Gastrocnemius medialis (tissue), 4 donors: ENCODE measurements around the gene IL11RA. TPM values are rescaled to one million over a fixed set of nuclear protein-coding genes. Genes with fewer than 3 reads are reported as not detected.

Experiments
- ATAC-seq, 2 donors: fragments of 150-250 bp; one replicate each; pipeline ENCODE4 v1.9.1; 2016
- DNase-seq, 2 donors: peaks; one replicate each; pipeline ENCODE4 v3.0.0-alpha.2; 2019
- H3K27ac ChIP-seq, 4 donors: fragments of 200-600 bp; sonication (generic); 1 replicate in 1 of 4; 2 replicates in 3 of 4; pipeline ENCODE4 v1.5.1; 2016 to 2018; ENCODE audit warnings: mild to moderate bottlenecking in 2 of 4, moderate library complexity in 1 of 4
- H3K27me3 ChIP-seq, 3 donors: fragments of 200-600 bp; sonication (generic) in 2 of 3; 1 replicate in 1 of 3; 2 replicates in 2 of 3; pipeline versions ENCODE4 v1.5.1 to v1.6.0; 2016 to 2019; ENCODE audit warnings: mild to moderate bottlenecking in 1 of 3, moderate library complexity in 1 of 3
- H3K36me3 ChIP-seq, 2 donors: fragments of 200-600 bp; sonication (generic) in 1 of 2; one replicate each; pipeline ENCODE4 v1.5.1; 2017 to 2018
- H3K4me1 ChIP-seq, 2 donors: fragments of 200-600 bp; sonication (generic) in 1 of 2; one replicate each; pipeline ENCODE4 v1.5.1; 2016 to 2017; ENCODE audit warnings: mild to moderate bottlenecking in 2 of 2
- H3K4me3 ChIP-seq, 4 donors: fragments of 200-600 bp; sonication (generic) in 3 of 4; 1 replicate in 1 of 4; 2 replicates in 3 of 4; pipeline ENCODE4 v1.5.1; 2016 to 2019; ENCODE audit warnings: mild to moderate bottlenecking in 2 of 4
- H3K9me3 ChIP-seq, 3 donors: fragments of 200-600 bp; sonication (generic) in 2 of 3; 1 replicate in 1 of 3; 2 replicates in 2 of 3; pipeline ENCODE4 v1.5.1; 2016 to 2019
- CTCF ChIP-seq, 5 experiments: fragments of 450-650 bp in 3 of 5; fragments of 200-600 bp in 2 of 5; sonication (generic) in 2 of 5; IDR thresholded peaks in 4 of 5; conservative IDR thresholded peaks in 1 of 5; 1 replicate in 4 of 5; 2 replicates in 1 of 5; pipeline ENCODE4 v1.5.1; 2016 to 2019; ENCODE audit warnings: antibody characterized with exemption in 5 of 5, mild to moderate bottlenecking in 3 of 5, moderate library complexity in 3 of 5
- POLR2A ChIP-seq, 2 donors: fragments of 450-650 bp; IDR thresholded peaks; one replicate each; pipeline ENCODE4 v1.6.1; 2017; ENCODE audit warnings: antibody characterized with exemption in 2 of 2, mild to moderate bottlenecking in 2 of 2, moderate library complexity in 2 of 2
- in situ Hi-C, 4 donors: fragments of 200-750 bp; cut with MboI; loops; one replicate each; pipeline versions ENCODE4 v1.15.0 to v1.8.0; 2017; ENCODE audit warnings: low sequenced_read_pairs in 4 of 4
- intact Hi-C: fragments of 100-400 bp; cut with DNase I; formaldehyde crosslinking; loops from one replicate; pipeline ENCODE4 v1.15.1; 2023; ENCODE audit warnings: low total_unique reads
- total RNA-seq, 4 donors: library from RNA; depleted of rRNA; stranded (reverse); fragments of >200 nt; gene quantifications; one replicate each; pipeline versions ENCODE4 v1.1.0 to v1.2.3, GENCODE V29; 2016

IL11RA gene
- total RNA-seq, 4 donors from 2014 or later: 3.3 to 15.3 (median 11.6) TPM

GRCh38 chr9:34689116-34689470 is 37.1 kb downstream of the IL11RA start:
- Histone ChIP-seq H3K4me3 (no peak overlapping the region), H3K9me3 (no peaks in the 10 kb centered on the region), H3K4me1 (no peaks in the 10 kb centered on the region), H3K36me3 (no peaks in the 10 kb centered on the region), H3K27me3 (no peaks in the 10 kb centered on the region), H3K27ac (no peak overlapping the region)
- intact Hi-C loops (no loop called here), in situ Hi-C loops (no loop called here)
- ATAC-seq (no peak), DNase-seq (no peak)
- TF ChIP-seq CTCF (IDR thresholded peaks at IDR 0.05 in 4 of 5, conservative IDR thresholded peaks at IDR 0.05 in 1 of 5) (no peak), POLR2A (IDR thresholded peaks at IDR 0.05) (no peak)

GRCh38 chr9:34689512-34689911 is 37.5 kb downstream of the IL11RA start:
- no peak overlapping the region for H3K27ac ChIP-seq
- H3K9me3 ChIP-seq: no peaks in the 10 kb centered on the region
- DNase-seq: no peak
- no peak overlapping the region for H3K4me3 ChIP-seq
- H3K36me3 ChIP-seq: no peaks in the 10 kb centered on the region
- TF ChIP-seq CTCF (IDR thresholded peaks at IDR 0.05 in 4 of 5, conservative IDR thresholded peaks at IDR 0.05 in 1 of 5) (no peak), POLR2A (IDR thresholded peaks at IDR 0.05) (no peak)
- intact Hi-C loops: no loop called here
- in situ Hi-C loops: no loop called here
- no peak for ATAC-seq
- H3K27me3 ChIP-seq: no peaks in the 10 kb centered on the region
- H3K4me1 ChIP-seq: no peaks in the 10 kb centered on the region

GRCh38 chr9:34690983-34691935 is 39.3 kb downstream of the IL11RA start, which contains the start of gene CCL19:
TSS of gene CCL19 (minus strand) at chr9:34691276. CDS start at chr9:34691139, 137 bp downstream.
- intact Hi-C loops: no loop called here
- H3K4me3 ChIP-seq: no peak within 1 kb of the TSS
- no peaks in the 10 kb centered on the region for H3K27me3 ChIP-seq
- no peaks in the 10 kb centered on the region for H3K4me1 ChIP-seq
- no peak for TF ChIP-seq POLR2A (IDR thresholded peaks at IDR 0.05)
- no peak for TF ChIP-seq CTCF (IDR thresholded peaks at IDR 0.05 in 4 of 5, conservative IDR thresholded peaks at IDR 0.05 in 1 of 5)
- in situ Hi-C loops: no loop called here
- H3K27ac ChIP-seq: no peak within 1 kb of the TSS
- no peaks in the 10 kb centered on the region for H3K36me3 ChIP-seq
- ATAC-seq: no peak
- no peaks in the 10 kb centered on the region for H3K9me3 ChIP-seq
- DNase-seq: no peak

- TF ChIP-seq POLR2A (IDR thresholded peaks at IDR 0.05) (no peak), CTCF (IDR thresholded peaks at IDR 0.05 in 4 of 5, conservative IDR thresholded peaks at IDR 0.05 in 1 of 5) (no peak)
- intact Hi-C loops: no loop called here
- ATAC-seq: no peak
- Histone ChIP-seq H3K4me3 (no peak overlapping the region), H3K9me3 (no peaks in the 10 kb centered on the region), H3K27me3 (no peaks in the 10 kb centered on the region), H3K36me3 (no peaks in the 10 kb centered on the region), H3K4me1 (no peaks in the 10 kb centered on the region), H3K27ac (no peak overlapping the region)
- in situ Hi-C loops: no loop called here
- DNase-seq: no peak
Observed at GRCh38 chr9:34691936-34692315, 39.9 kb downstream of the IL11RA start.
